Stimulated activated CD8-positive, alpha-beta memory T cell treated with anti-CD3 and anti-CD28 coated beads, Interleukin-15, amount 100 ng/mL, for 48 hours (primary cell): ENCODE measurements around the gene HOXD11.

ENCODE experiments used
- DNase-seq, 2 donors: peaks; one replicate each; pipeline ENCODE4 v3.0.0-alpha.2; 2020; ENCODE audit warnings: low read depth in 2 of 2

HOXD11 gene

DNA sequence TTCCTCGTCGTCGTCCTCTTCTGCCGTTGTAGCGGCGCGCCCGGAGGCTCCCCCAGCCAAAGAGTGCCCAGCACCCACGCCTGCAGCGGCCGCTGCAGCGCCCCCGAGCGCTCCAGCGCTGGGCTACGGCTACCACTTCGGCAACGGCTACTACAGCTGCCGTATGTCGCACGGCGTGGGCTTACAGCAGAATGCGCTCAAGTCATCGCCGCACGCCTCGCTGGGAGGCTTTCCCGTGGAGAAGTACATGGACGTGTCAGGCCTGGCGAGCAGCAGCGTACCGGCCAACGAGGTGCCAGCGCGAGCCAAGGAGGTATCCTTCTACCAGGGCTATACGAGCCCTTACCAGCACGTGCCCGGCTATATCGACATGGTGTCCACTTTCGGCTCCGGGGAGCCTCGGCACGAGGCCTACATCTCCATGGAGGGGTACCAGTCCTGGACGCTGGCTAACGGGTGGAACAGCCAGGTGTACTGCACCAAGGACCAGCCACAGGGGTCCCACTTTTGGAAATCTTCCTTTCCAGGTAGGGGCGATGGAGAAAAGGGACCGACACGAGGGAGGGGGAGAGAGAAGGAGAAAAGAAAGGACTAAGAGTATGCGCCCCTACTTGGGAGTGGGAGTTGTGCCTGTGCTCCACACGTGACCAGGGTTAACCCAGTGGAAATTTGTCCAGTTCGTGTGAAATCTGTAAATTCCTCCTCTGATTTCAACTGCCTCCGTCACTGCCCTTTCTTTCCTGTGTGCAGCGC, 13.8 kb upstream of the HOXD11 start:
- no peak for DNase-seq

DNA sequence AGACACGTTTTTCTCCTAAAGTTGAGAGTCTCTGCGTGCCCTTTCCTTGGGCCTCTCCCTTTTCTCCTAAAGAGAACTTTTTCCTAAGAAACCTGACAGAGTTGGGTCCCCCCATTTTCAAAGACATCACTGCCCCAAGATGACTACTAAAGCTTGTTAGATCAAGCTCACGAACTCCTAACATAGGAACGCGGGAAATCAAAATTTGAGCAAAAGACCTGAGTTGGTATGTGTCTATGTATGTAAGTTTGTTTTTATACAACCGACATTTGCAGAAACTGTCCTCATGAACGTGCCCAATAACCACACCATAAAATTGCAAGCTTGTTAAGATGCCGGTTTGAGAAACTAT, 13.2 kb upstream of the HOXD11 start:
- no peak for DNase-seq

DNA sequence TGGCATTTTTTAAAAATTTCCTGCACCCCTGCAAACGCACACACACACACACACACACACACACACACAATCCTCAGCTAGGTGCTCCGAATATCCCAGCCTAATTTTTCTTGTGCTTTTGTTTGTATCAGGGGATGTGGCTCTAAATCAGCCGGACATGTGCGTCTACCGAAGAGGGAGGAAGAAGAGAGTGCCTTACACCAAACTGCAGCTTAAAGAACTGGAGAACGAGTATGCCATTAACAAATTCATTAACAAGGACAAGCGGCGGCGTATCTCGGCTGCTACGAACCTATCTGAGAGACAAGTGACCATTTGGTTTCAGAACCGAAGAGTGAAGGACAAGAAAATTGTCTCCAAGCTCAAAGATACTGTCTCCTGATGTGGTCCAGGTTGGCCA, 12.7 kb upstream of the HOXD11 start:
- no peak for DNase-seq

DNA sequence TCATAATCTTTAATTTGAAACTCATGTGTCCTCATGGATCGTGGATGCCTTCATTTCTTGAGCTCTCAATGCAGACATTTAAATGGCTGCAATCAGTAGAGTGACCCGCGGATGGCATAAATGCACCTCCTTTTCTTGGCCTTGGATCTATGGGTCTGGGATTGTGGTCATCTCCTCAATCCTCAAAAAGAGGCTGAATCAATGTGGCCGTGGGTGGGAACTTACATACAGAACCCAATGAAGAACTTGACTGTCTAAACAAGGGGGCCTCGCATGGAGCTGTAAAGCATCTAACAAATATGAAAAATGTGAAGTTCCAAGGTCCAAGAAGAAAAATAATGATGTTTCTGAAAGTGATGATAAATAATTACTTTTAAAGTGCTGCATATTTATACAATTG, 11.7 kb upstream of the HOXD11 start:
- DNase-seq, result no peak

DNA sequence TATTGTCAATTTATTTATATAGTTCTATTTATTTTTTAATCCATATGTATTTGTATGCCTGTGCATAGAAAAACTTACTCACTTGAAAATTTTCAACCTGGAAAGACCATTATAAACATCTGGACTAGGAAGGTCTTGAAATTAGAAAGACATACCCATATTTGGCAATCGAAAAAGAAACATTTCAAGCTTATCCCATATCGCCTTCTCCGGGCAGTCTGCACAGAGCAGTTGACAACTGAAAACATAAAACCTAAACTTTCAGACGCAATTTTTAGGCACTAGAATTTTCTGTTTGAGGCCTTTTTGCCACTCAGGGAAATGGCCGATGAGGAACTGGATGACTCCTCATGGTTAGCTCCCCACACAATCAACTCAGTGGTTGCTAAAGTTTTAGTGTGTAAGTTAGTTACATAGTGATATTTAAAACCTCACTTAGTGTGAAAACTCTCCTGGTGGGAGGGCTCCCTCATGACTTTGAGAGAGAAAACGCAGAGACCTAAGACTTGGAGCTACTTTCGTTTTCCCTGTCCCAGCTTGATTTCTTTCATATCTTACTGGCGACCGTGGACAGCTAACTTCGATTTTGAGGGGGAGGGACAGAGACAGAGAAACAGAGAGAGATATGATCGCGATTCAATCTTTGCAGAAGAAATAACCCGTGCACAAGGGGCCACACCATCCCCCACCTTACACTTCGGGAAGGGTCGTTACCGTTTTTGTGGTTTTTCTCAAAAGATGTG, 10.7 kb upstream of the HOXD11 start:
- DNase-seq, result no peak

DNA sequence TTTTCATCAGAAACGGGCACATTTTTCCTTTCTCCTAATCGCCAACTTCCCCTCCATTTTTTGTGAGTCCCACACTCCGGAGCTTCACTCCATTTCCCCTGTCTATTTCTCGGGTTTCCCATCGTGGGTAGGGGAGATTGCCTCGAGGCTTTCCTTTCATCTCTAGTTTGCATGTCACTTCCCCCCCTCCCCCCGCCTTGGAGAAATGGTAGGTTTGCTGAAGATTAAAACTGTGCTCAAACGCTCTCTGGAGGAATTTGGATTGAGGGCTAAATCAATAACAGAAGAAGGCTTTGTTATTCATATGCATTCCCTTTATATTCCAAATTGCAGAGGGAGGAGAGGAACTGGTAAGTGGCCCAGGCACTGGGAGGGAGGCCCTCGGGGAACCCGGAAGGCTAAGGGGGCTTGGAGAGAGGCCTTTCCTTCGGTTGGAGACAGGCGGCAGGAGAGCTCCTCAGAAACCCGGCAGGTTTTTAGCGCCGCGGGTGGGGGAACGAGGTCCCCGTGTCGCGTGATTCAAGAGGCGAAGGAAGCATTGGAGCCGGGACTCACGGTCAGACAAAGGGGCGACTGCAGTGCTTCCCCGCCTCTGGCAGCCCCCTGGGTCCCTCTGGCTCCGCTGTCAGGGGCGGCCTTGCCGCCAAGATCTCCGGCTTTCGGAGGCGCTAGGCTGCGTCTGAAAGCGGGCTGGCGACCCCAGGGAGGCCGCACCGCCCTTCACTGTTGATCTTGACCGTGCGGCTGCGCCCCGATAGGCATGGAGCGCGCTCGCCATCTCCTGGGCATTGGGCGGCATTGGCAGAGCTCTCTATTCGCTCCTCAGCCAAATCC, 9.9 kb upstream of the HOXD11 start:
- DNase-seq, result peak; percentile 31

DNA sequence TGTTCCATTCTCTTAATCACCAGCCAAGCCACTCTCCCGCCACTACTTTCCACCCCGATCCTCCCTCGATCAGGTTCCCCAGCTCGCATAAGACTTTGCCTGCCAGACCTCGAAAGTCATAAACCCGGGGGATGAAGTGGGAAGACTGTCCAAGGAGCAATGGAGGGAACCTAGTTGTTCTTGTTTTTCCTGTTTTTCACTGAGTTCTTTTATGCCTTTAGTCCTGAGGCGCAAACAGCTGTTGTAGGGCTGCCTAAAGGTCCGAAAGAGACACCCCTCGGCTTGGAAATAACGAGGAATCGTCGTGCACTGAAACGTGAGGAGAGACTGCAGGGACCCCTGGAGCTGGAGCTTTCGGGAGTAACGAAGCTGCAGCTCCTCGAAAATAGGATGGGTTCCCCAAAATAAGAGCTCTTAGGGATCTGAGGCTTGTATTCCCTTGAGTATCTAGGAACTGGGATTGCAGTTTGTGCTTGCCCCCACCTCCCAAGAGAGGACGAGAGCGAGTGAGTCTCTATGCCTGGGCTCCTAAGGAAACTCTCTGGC, 9.2 kb upstream of the HOXD11 start:
- DNase-seq, result no peak

DNA sequence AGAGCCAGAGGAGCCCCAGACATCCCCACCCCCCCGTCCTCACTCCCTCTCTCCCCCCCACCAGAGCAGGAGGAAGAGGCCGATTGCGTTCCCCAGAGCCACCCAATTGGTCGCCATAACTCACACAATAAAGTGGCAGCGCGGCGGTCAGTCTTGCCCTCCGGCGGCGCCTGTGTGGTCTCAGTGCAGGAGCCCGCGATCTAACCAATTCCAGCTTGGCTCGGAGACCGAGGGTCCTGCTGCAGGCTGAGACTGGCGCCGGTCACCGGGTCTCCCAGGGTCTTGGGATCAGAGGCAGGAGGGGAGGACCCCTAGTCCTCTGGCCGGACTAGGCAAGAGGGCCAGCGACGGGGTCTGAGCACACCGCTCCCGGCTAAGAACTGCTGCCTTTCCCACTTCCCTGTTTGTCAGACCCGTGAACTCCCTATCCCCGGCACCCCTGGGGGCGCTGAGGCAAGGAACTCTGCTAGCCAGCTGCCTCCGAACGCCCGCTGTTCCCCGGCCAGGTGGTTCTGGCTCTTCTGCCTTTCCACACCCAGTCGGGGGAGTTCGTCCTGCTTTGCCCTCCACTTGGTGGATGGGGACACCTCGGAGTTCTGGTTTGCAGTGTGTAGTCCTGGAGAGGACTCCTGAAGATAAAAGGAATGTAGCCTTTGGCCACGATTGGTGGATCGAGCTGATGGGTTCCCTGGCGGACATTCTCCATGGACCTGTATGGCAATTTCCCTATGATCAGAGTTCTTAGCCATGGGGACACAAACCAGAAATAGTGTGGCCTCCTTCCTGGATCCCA, 8.5 kb upstream of the HOXD11 start:
- no peak for DNase-seq

DNA sequence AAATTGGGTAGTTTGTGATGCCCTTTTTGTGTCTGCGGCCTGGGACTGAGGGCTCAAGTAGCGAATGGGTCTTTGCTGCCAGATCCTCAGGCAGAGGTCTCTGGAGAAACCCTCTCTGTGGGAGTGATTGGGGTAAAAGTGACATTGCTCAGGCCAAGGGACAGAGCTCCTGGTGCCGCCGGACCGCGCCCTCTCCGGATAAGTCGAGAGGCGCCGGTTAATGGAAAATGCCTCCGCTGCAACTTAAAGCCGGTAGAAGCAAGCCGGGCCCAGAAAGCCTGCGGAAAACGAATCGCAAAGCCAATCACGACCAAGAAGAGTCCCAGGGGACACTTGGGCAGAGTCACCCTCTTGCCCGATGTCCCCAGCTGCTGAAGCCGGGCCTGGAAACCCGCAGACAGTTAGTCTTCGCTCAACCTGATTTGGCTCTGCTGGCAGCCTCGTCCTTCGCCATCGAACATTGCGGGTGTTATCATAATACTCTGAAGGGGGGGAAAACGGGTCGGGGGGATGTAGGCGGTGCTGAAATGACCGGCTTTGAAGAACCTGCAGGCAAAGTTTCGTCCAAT, 7.8 kb upstream of the HOXD11 start:
- no peak for DNase-seq

DNA sequence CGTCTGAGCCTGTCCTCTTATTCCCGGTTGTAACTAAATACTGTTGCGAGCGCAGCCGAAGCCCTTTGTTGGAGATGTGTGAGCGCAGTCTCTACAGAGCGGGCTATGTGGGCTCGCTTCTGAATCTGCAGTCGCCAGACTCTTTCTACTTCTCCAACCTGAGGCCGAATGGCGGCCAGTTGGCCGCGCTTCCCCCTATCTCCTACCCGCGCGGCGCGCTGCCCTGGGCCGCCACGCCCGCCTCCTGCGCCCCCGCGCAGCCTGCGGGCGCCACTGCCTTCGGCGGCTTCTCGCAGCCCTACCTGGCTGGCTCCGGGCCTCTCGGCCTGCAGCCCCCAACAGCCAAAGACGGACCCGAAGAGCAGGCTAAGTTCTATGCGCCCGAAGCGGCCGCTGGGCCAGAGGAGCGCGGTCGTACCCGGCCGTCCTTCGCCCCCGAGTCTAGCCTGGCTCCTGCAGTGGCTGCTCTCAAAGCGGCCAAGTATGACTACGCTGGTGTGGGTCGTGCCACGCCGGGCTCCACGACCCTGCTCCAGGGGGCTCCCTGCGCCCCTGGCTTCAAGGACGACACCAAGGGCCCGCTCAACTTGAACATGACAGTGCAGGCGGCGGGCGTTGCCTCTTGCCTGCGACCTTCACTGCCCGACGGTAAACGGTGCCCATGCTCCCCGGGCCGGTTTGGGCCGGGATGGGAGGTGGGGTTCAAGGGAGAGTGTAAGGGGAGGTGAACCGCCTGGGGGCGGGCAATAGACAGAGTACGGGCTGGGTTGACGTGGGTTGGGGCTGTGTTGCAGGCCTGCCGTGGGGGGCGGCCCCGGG, 7.1 kb upstream of the HOXD11 start, which contains the start of gene HOXD12:
Gene HOXD12, plus strand, starts transcription at position 68 of the 819 bp plus-strand sequence. Its CDS starts 7 bp downstream, at position 75.
- no peak for DNase-seq

DNA sequence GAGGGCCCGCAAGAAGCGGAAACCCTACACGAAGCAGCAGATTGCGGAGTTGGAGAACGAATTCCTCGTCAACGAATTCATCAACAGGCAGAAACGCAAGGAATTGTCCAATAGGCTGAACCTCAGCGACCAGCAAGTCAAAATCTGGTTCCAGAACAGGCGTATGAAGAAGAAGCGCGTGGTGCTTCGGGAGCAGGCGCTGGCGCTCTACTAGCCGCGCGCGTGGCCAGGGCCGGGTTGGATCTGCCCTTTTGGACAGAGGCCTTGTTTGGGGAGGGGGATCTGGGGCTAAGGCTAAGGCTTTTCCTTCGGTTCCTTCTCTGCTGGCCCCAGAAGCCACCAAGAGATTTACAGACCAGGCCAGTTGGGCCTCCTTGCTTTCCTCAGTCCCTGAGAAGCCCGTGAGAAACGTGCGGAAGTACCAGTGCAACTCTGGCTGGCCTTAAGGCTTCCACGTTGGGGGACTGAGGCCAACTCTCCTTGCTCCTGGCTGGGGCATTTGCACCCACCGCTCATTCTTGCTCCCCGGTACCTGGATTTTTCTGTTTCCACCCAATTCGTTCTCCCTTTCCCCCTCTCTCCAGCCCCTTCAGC, 6.4 kb upstream of the HOXD11 start:
- no peak for DNase-seq

DNA sequence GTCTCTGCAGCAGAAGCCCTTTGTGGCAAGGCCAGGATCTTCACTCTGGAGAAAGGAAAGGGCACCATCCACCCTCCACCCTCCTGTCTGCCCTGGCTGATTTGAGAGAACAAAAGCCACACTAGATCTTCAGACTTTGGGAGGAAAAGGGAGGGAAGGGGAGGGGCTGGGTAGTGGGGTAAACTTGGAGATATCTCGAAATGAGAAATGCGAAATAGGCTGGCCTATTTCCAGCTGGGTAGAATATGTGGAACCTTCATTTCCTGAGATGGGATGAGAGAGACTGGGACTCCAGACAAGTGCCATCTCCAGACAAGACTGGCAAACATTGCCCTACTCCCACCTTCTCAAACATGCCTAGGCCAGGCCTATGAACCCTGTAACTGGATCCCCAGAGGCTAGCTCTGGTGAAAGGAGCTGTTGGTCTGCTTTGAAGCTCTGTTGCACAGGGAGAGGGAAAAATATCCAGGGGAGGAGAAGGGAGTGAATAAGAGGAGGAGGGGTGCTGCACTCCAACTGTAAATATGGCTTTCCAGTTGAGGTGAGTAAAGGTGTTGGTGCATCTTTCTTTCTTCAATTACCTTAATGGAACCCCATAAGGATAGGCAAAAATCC, 5.8 kb upstream of the HOXD11 start:
- DNase-seq, result no peak

DNA sequence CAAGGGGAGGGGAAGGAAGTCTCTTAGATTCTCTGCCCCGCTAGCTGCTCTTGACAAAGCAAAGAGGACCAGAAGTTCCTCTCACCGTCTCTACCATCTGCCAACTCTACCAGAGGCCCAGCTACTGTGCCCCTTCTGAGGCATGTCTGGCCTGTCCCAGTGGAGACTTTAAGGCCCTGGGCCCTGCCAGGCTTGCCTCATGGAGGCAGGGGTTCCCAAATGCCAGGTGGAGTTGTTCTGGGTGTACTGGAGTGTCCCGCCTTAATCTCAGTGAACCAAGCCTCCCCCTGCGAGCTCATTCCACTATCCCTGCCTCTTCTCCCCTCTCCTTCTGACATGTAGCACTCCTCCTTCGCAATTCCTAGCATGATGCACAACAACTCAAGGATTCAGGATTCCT, 5.2 kb upstream of the HOXD11 start:
- no peak for DNase-seq

DNA sequence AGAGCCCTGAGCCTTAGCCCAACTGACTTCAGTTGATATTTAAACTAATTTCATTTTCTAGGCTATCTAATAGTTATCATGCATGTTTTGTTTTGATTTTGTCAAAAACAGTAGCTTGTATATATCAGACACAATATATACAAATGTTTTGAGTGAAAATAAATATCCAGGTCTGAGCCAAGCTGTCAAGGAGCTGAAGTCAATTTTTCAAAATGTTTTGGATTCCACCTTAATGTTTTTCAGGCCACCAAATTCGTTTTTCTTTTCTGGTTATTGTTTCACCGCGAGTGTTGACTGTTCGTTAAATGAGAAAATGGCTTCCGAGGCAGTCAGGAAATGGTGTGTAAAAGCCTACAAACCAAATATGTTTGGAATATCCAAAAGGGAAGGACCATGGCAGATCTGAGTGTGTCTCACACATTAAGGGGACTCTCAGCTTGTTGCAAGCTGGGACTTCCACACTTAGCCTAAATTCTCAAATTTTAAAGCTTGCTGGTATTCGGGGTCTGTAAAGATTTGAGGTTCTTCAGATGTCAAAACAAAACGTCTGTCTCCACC, 4.7 kb upstream of the HOXD11 start:
- DNase-seq, result no peak

DNA sequence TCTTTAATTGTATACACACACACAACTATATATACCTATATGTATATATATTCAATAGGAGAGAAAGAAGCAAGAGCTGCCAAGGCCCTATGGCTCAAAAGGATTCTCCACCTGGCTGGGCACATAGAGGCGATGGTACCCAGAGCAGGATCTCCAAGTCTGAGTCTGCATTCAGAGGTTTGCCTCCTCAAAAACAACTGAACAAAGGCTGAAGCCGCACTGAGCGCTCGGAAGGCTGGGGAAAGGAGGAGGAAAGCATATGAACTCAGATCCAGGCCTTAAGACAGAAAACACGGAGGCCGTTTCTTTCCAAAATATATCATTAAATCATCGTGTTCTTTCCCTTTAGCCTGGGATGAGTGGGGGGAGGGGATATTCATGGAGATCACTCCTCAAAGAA, 3.9 kb upstream of the HOXD11 start:
- DNase-seq, result no peak

DNA sequence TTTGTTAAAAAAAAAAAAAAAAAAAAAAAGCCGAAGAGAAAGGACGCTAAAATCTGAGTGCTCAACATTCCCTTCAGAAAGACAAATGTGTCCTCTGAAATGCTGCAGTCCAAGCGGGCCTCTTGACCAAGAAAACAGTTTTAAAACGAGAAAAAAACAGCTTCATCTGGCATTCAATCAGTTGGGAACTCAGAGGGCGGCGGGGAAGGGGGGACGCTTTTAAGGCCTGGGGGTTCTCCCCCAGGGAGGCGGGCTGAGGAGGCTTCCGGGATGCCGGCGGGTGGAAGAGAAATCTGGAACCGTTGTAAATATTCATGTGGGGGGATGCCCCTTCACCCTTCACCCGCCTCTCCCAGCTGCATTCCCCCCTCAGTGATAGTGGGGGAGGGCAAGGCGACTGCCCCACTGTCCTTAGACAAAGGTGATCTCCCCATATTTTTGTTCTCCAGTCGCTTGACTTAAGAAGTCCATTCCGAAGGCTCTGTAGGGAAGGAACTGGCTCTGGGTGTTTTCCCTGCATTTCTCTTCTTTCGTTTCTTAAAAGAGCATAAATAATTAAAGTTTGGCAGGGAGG, 3.3 kb upstream of the HOXD11 start:
- DNase-seq, result no peak

DNA sequence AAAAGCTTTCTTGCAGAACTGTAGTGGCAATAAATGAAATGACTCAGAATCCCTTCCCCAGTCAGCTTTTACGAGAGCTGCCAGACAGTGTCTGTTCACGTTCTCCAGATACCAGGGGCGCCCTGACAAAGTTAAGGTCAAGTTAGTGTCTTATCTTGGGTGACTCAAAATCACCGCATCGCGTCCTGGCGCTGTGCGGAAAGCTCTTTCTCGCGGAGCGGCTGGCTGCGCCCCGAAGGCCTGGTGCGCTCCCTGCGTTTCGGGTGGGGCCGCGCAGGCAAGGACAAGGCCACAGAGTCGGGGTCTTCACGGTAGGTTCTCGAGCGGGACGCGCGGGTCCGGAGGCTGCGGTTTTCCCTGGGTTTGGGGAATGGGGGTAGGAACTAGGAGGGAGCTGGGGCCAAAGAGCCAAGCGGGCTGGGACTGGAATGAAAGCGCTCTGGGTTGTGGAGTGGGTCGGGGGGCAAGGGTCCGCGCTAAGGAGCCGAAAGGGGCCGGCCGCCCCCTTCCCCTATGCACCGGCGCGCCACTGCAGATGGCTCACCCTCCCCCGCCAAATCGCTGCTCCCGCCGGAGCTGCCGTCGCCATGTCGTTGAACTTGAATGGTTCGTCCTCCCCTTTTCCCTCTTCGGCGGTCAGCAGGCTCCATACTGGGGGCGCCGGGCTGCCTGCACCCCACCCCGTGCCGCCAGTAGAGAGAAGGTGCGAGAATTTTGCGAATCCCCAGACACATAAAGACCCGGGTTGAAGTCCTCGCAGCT, 2.6 kb upstream of the HOXD11 start:
- DNase-seq, result no peak
